T-cell (primary cell): ENCODE results near the gene C1QTNF3. TPM values are rescaled to one million over a fixed set of nuclear protein-coding genes. Genes with fewer than 3 reads are reported as not detected.

Experiments used
- ATAC-seq, 4 experiments: fragments of 200-7000 bp in 3 of 4; fragments of 150-1000 bp in 1 of 4; cut with Tn5 transposase; replicated peaks in 1 of 4; 1 replicate in 3 of 4; 2 replicates in 1 of 4; pipeline ENCODE4 v1.10.0; 2021; ENCODE audit warnings: moderate library complexity in 3 of 4, mild to moderate bottlenecking in 2 of 4, moderate number of reproducible peaks in 1 of 4
- CTCF ChIA-PET, 2 donors: fragments of 300-600 bp; sonication (Branson Sonifier 250); formaldehyde crosslinking; loops; one replicate each; lab custom pipeline; 2022; ENCODE audit warnings: antibody characterized with exemption in 2 of 2; lab: Charles Lee
- POLR2A ChIA-PET, 2 donors: fragments of 300-600 bp; sonication (Branson Sonifier 250); formaldehyde crosslinking; loops; one replicate each; lab custom pipeline; 2022; ENCODE audit warnings: antibody characterized with exemption in 2 of 2; lab: Charles Lee
- DNase-seq, 35 experiments: peaks; one replicate each; pipeline versions ENCODE4 v3.0.0 to v3.0.0-alpha.2; 2013 to 2023
- H3K27ac ChIP-seq: one replicate; pipeline ENCODE4 v1.5.1; 2013; ENCODE audit warnings: low read length
- H3K27me3 ChIP-seq, 2 experiments: replicated peaks in 1 of 2; 1 replicate in 1 of 2; 2 replicates in 1 of 2; pipeline versions ENCODE4 v1.6.1 to v1.7.0; 2013; ENCODE audit warnings: low read length in 1 of 2, mixed read lengths in 1 of 2; ENCODE audit not compliant: control insufficient read depth in 2 of 2, insufficient read depth in 2 of 2; ENCODE audit errors: extremely low read depth in 1 of 2
- H3K36me3 ChIP-seq, 2 donors: 1 replicate in 1 of 2; 2 replicates in 1 of 2; pipeline versions ENCODE4 v1.6.1 to v1.7.0; 2013; ENCODE audit warnings: low read length in 1 of 2; ENCODE audit not compliant: control insufficient read depth in 2 of 2, insufficient read depth in 1 of 2; ENCODE audit errors: extremely low read depth in 1 of 2
- H3K4me1 ChIP-seq, 2 experiments: 1 replicate in 1 of 2; 2 replicates in 1 of 2; pipeline versions ENCODE4 v1.6.1 to v1.7.0; 2013; ENCODE audit warnings: low read length in 2 of 2, mixed read lengths in 1 of 2; ENCODE audit not compliant: insufficient read depth in 2 of 2, control insufficient read depth in 1 of 2; ENCODE audit errors: extremely low read depth in 1 of 2
- H3K4me3 ChIP-seq, 2 donors: 1 replicate in 1 of 2; 2 replicates in 1 of 2; pipeline versions ENCODE4 v1.5.1 to v1.7.0; 2013; ENCODE audit warnings: mild to moderate bottlenecking in 2 of 2, low read length in 1 of 2, moderate library complexity in 1 of 2; ENCODE audit not compliant: control insufficient read depth in 1 of 2; ENCODE audit errors: extremely low read depth in 1 of 2
- H3K9me3 ChIP-seq: 2 replicates; pipeline ENCODE4 v1.7.0; 2013
- H3K27ac Mint-ChIP-seq, 2 donors: one replicate each; pipeline ENCODE4 v1.8.0; 2020 to 2021; ENCODE audit warnings: mild to moderate bottlenecking in 2 of 2, mixed read lengths in 2 of 2
- H3K27me3 Mint-ChIP-seq, 2 donors: one replicate each; pipeline ENCODE4 v1.8.0; 2021 to 2022; ENCODE audit warnings: mixed read lengths in 2 of 2
- H3K36me3 Mint-ChIP-seq: one replicate; pipeline ENCODE4 v1.8.0; 2021; ENCODE audit warnings: mixed read lengths
- H3K4me1 Mint-ChIP-seq, 3 donors: one replicate each; pipeline ENCODE4 v1.8.0; 2020 to 2022; ENCODE audit warnings: mixed read lengths in 3 of 3, mild to moderate bottlenecking in 1 of 3
- H3K4me3 Mint-ChIP-seq, 3 donors: one replicate each; pipeline ENCODE4 v1.8.0; 2020 to 2022; ENCODE audit warnings: mild to moderate bottlenecking in 3 of 3, mixed read lengths in 3 of 3, moderate library complexity in 3 of 3
- H3K9me3 Mint-ChIP-seq, 3 donors: one replicate each; pipeline ENCODE4 v1.8.0; 2020 to 2022; ENCODE audit warnings: mixed read lengths in 3 of 3
- WGBS: methylation state at CpG from one replicate; pipeline ENCODE4 v1.1.5; 2013; ENCODE audit warnings: missing lambda C conversion rate; ENCODE audit not compliant: insufficient coverage; 5-methylcytosine and 5-hydroxymethylcytosine counted together
- total RNA-seq, 35 experiments: library from RNA in 6 of 35; stranded (reverse) in 6 of 35; fragments of 120-200 nt in 1 of 35; gene quantifications; one replicate each; pipeline versions ENCODE4 v1.2.1 to v1.2.4 and lab custom pipeline; 2013 to 2026

Gene C1QTNF3
- total RNA-seq, 5 donors from 2014 or later (not counting 1 experiment from before 2014, with no cell fraction given), result 5.4 to 10.6 (median 5.7) TPM

DNA sequence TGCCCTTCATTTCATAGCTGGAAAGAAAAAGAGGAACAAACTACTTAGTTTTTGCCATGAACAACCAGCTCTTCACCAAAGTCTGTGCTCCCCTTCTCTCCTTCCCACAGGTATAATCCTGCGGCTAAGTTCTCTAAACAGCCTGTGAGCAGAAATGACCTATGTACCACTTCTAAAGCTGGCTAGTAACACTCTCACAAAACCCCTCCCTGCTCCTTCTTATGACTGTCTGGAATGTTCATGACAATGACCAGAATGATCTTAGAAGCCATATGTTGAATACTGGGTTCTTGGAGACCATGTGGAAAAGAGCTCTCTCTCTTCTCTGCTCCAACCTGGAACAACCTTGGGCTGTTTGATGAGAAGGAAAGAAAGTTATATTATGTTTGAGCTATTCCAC is 22.3 kb downstream of the C1QTNF3 start:
- Histone ChIP-seq H3K27me3 (no peaks in the 10 kb centered on the region), H3K4me3 (no peak overlapping the region), H3K27ac (no peak overlapping the region), H3K4me1 (peaks cover 7 to 12% of the 10 kb centered on the region in 2 experiments), H3K9me3 (no peaks in the 10 kb centered on the region), H3K36me3 (peaks cover 4 to 25% of the 10 kb centered on the region in 2 donors)
- ATAC-seq, result no peak
- H3K36me3 Mint-ChIP-seq, result peaks cover 60% of the 10 kb centered on the region
- 100% methylated on average over 1 of the region's 1 CpG for WGBS
- H3K4me1 Mint-ChIP-seq, result peaks cover 19 to 26% (median 19%) of the 10 kb centered on the region in 3 donors
- H3K27ac Mint-ChIP-seq, result no peak overlapping the region
- DNase-seq, result no peak
- no peaks in the 10 kb centered on the region for H3K27me3 Mint-ChIP-seq
- no peaks in the 10 kb centered on the region for H3K9me3 Mint-ChIP-seq
- ChIA-PET POLR2A (interaction anchor here in 1 of 2 donors (0.6 kb wide), 1 partner anchor 278 kb away, joined by 5 read pairs; no protein-coding TSS in a partner anchor), CTCF (interaction anchor here in 1 of 2 donors (0.5 to 0.6 kb wide), 2 partner anchors 443 to 592 kb away, joined by 5 to 10 read pairs; no protein-coding TSS in a partner anchor)
- no peak overlapping the region for H3K4me3 Mint-ChIP-seq

DNA sequence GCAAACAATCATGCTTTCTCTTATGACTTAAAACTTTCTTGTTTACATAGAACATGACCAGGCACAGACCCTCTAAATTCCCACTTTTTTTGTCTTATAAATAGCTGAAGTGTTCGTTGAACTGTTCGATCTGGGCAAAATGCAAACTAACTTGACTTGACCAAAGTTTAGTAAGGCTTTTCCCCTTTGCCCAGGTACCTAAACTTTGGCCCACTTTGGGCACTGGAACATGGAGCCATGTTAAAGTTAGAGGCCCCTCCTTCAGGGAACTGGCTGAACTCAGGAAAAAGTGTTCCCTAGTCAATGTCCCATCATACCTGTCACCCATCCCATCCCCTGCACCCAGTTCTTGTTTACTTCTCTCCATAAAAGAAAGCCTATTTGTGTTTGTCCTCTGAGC is 25.8 kb downstream of the C1QTNF3 start:
- DNase-seq, result no peak
- Mint-ChIP-seq H3K4me3 (no peak overlapping the region), H3K27me3 (no peaks in the 10 kb centered on the region), H3K27ac (no peak overlapping the region), H3K9me3 (peaks cover 0 to 5% (median 0%) of the 10 kb centered on the region in 3 donors), H3K4me1 (peaks cover 12 to 15% (median 13%) of the 10 kb centered on the region in 3 donors), H3K36me3 (peaks cover 36% of the 10 kb centered on the region)
- 100% methylated on average over 2 of the region's 2 CpGs for WGBS
- CTCF ChIA-PET, result no interaction called here
- Histone ChIP-seq H3K4me3 (no peak overlapping the region), H3K36me3 (peaks cover 4 to 14% of the 10 kb centered on the region in 2 donors), H3K27me3 (no peaks in the 10 kb centered on the region), H3K4me1 (peaks cover 4 to 8% of the 10 kb centered on the region in 2 experiments), H3K27ac (no peak overlapping the region), H3K9me3 (no peaks in the 10 kb centered on the region)
- POLR2A ChIA-PET, result no interaction called here
- no peak for ATAC-seq

DNA sequence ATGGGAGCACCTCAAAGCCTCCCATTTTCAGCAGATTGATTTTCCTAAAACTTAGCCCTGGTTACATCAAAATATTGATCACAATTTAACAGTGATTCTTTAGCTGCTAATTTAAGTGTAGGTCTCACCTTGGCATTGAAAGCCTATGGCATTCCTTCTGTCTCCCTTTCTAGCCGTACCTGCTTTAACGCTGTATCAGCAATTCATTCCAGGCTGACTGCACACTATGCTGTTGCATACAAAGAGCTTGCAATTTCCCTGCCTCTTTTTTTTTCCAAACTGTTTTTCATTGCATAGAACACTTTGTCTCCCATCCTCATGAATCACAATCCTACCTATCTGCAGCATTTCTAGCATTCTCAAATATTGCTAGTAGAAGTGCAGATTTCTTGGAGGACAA is 26.3 kb downstream of the C1QTNF3 start:
- H3K27ac Mint-ChIP-seq, result no peak overlapping the region
- POLR2A ChIA-PET, result no interaction called here
- WGBS, result 100% methylated on average over 2 of the region's 2 CpGs

DNA sequence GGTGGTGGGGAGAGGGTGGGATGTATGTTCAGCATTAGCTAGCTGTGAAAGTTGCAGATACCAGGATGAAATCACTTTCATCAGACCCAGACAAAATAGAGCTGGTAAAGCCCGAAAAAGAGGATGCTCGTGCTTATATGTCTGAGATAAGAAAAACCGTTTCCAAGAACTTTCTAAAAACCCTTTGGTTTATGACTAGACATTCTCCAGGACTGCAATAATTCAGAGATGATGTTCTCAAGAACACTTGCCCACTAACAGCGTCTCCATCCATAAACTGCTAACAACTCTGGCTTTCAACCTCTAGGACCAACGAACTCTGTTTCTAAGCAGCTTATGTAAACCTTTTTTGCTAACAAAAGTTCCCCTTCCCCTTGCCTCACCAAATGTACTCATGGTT is 26.8 kb downstream of the C1QTNF3 start:
- no peak for ATAC-seq
- Mint-ChIP-seq H3K27ac (no peak overlapping the region), H3K36me3 (peaks cover 30% of the 10 kb centered on the region), H3K4me3 (no peak overlapping the region), H3K27me3 (no peaks in the 10 kb centered on the region), H3K9me3 (peaks cover 0 to 5% (median 0%) of the 10 kb centered on the region in 3 donors), H3K4me1 (peaks cover 2 to 4% (median 3%) of the 10 kb centered on the region in 3 donors)
- no peaks in the 10 kb centered on the region for H3K27me3 ChIP-seq
- DNase-seq, result no peak
- no peak overlapping the region for H3K4me3 ChIP-seq
- ChIA-PET CTCF (no interaction called here), POLR2A (no interaction called here)
- H3K27ac ChIP-seq, result no peak overlapping the region
- peaks cover 0 to 2% of the 10 kb centered on the region in 2 experiments for H3K4me1 ChIP-seq
- peaks cover 4 to 14% of the 10 kb centered on the region in 2 donors for H3K36me3 ChIP-seq
- no peaks in the 10 kb centered on the region for H3K9me3 ChIP-seq
- 67% methylated on average over 3 of the region's 5 CpGs for WGBS

More for the DNA sequence above, 26.3 kb downstream of the C1QTNF3 start:
- CTCF ChIA-PET, result no interaction called here
- ATAC-seq (no peak), DNase-seq (no peak)
- no peaks in the 10 kb centered on the region for H3K27me3 ChIP-seq
- no peak overlapping the region for H3K27ac ChIP-seq
- H3K4me1 ChIP-seq, result peaks cover 0 to 3% of the 10 kb centered on the region in 2 experiments
- peaks cover 4 to 14% of the 10 kb centered on the region in 2 donors for H3K36me3 ChIP-seq
- Mint-ChIP-seq H3K36me3 (peaks cover 34% of the 10 kb centered on the region), H3K9me3 (peaks cover 0 to 5% (median 0%) of the 10 kb centered on the region in 3 donors), H3K4me1 (peaks cover 7 to 10% (median 8%) of the 10 kb centered on the region in 3 donors), H3K27me3 (no peaks in the 10 kb centered on the region), H3K4me3 (no peak overlapping the region)
- H3K4me3 ChIP-seq, result no peak overlapping the region
- no peaks in the 10 kb centered on the region for H3K9me3 ChIP-seq

DNA sequence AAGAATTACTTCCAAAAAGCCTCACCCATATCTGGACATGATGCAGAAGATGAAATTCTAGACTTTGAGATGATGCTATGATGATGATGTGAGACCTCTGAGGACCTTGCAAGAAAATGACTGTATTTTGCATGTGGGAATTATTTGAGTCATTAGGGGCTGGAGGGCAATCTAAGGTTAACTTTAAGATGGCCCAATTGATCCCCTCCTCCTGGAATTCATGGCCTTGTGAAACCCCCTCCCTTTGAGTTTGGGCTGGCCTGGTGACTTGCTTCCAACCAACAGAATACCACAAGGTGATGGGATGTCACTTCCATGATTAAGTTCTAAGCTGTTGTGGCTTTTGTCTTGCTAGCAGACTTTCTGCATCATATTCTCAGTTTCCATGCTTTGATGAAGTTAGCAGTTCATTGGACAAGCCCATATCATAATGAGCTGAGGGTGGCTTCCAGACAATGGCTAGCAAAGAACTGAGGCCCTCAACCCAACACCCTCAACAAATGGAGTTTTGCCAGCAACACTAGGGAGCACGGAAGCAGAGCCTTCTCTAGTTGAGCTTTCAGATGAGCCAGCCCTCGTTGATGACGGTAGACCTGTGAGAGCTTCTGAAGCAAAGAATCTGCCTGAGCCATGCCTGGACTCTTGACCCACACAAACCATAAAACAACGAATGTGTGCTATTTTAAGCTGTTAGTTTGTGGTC is 27.7 kb downstream of the C1QTNF3 start:
- WGBS, result 57% methylated on average over 1 of the region's 4 CpGs
- H3K27ac Mint-ChIP-seq, result no peak overlapping the region
- Histone ChIP-seq H3K9me3 (no peaks in the 10 kb centered on the region), H3K27me3 (no peaks in the 10 kb centered on the region), H3K4me1 (no peaks in the 10 kb centered on the region), H3K27ac (no peak overlapping the region), H3K36me3 (peaks cover under 1 to 9% of the 10 kb centered on the region in 2 donors), H3K4me3 (no peak overlapping the region)
- H3K36me3 Mint-ChIP-seq, result peaks cover 20% of the 10 kb centered on the region
- H3K4me3 Mint-ChIP-seq, result no peak overlapping the region
- no peak for ATAC-seq
- H3K9me3 Mint-ChIP-seq, result peaks cover 0 to 5% (median 0%) of the 10 kb centered on the region in 3 donors
- H3K4me1 Mint-ChIP-seq, result no peaks in the 10 kb centered on the region
- no peak for DNase-seq
- H3K27me3 Mint-ChIP-seq, result no peaks in the 10 kb centered on the region
- ChIA-PET CTCF (interaction anchor here in 1 of 2 donors (0.9 kb wide), 1 partner anchor 18 kb away, joined by 3 read pairs; no protein-coding TSS in a partner anchor), POLR2A (no interaction called here)

DNA sequence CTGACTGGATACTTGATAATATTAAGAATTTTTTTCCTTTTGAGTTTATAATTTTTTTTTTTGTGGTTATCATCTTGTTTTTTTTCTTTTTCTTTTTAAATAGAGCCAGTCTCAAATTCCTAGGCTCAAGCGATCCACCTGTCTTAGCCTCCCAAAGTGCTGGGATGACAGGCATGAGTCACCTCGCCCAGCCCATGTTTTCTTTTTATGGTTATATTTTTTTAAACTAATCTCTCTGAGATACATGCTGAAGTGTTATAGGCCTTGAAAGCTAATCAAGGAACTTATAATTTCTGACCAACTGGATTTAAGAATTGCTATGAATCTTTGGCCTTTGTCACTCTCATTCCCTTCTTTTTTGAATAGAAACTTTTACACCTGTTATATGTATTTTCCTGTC is 28.4 kb downstream of the C1QTNF3 start:
- Histone ChIP-seq H3K9me3 (no peaks in the 10 kb centered on the region), H3K4me1 (no peaks in the 10 kb centered on the region), H3K36me3 (peaks cover 0 to 3% of the 10 kb centered on the region in 2 donors), H3K4me3 (no peak overlapping the region), H3K27me3 (no peaks in the 10 kb centered on the region), H3K27ac (no peak overlapping the region)
- no peak for DNase-seq
- CTCF ChIA-PET, result no interaction called here
- Mint-ChIP-seq H3K4me3 (no peak overlapping the region), H3K9me3 (peaks cover 0 to 5% (median 0%) of the 10 kb centered on the region in 3 donors), H3K4me1 (peaks cover 0 to 2% (median under 1%) of the 10 kb centered on the region in 3 donors), H3K27me3 (peaks cover 0 to 3% of the 10 kb centered on the region in 2 donors), H3K27ac (no peak overlapping the region), H3K36me3 (peaks cover 16% of the 10 kb centered on the region)
- no CpG with 5 or more reads among the region's 2 CpGs for WGBS
- no peak for ATAC-seq
- POLR2A ChIA-PET, result no interaction called here
